ENCODE data around the gene SEMA4D.

Gene SEMA4D

DNA sequence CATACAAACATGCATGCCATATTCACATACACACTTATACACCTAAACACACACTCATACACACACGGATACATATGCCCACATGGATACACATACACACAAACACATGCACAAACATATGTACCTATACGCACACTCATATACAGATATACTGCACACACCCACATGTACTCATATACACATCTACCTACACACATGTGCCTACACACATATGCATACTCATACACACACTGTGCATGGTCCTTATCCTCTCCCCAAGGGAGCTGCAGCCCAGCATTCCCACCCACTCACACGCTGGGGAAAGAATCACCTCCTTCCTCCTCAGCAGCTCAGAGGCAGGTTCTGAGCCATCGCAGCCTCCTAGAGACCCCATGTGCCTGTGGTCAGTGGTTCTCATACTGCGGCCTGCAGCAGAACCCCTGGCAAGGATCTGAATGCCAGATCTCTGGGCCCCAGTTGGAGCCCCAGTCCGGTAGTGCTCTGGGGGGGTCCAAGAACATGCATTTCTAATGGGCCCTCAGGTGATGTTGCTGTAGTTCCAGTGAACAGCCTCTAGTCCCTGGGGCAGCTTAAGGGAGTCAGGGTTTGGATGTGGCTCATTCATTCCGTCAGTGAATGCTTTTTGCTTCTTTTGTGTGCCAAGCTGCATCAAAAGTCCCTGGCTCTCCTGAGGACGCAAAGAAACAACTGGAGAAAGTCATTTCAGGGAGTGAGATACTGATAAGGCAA lies 39.0 kb downstream of the SEMA4D start:
- H3K27ac ChIP-seq = peak overlapping the region; percentile 27
- peaks cover 38 to 81% of the 10 kb centered on the region in 2 experiments for H3K4me1 ChIP-seq (ENCODE audit: control insufficient read depth in 1 of 2, insufficient read depth in 1 of 2, low read depth in 1 of 2, low read length in 1 of 2)
- TF ChIP-seq CTCF (IDR thresholded peaks at IDR 0.05) = no peak
- no peak overlapping the region for H3K4me3 ChIP-seq (ENCODE audit: low read depth in 1 of 2, low read length in 1 of 2)
- H3K36me3 ChIP-seq = peaks cover 51% of the 10 kb centered on the region
- no peaks in the 10 kb centered on the region for H3K9me3 ChIP-seq
- H3K27me3 ChIP-seq = no peaks in the 10 kb centered on the region

DNA sequence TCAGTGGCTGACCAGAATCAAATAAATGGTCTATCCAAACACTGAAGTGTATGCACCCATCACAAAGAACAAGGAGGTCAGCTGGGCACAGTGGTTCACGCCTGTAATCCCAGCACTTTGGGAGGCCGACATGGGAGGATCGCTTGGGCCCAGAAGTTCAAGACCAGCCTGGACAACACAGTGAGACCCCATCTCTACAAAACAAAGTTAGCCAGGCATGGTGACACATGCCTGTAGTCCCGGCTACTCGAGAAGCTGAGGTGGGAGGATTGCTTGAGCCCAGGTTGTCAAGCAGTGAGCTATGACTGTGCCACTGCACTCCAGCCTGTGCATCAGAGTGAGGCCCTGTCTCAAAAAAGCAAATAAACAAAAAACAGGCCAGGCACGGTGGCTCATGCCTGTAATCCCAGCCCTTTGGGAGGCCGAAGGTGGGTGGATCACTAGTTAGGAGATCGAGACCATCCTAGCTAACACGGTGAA lies 40.5 kb downstream of the SEMA4D start:
- no peak for TF ChIP-seq CTCF (IDR thresholded peaks at IDR 0.05)
- peaks cover 24 to 66% of the 10 kb centered on the region in 2 experiments for H3K4me1 ChIP-seq (ENCODE audit: control insufficient read depth in 1 of 2, insufficient read depth in 1 of 2, low read depth in 1 of 2, low read length in 1 of 2)
- H3K9me3 ChIP-seq = no peaks in the 10 kb centered on the region
- peaks cover 66% of the 10 kb centered on the region for H3K36me3 ChIP-seq
- no peak overlapping the region for H3K4me3 ChIP-seq (ENCODE audit: low read depth in 1 of 2, low read length in 1 of 2)
- peak overlapping the region; percentile 66 for H3K27ac ChIP-seq
- H3K27me3 ChIP-seq = no peaks in the 10 kb centered on the region

DNA sequence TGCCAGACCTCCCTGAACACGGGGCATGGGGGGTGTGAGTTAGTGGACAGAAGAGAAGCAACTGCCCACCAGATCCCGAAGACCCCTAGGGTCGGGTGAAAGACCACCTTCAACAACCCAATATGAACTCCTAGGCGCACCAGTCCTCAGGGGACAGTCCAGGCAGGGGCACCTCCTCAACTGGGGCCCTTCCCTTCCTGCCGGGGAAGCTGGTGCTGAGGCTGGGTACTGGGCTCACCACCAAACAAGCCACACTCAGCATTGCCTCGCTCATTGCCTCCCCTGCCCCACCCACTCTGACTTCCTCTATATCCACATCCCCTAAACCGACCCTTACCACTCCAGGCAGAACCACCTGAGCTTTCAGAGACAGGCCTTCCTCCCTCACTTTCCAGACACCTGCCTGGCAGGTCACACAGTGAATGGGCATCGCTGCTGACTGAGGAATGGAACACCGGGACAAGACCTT lies 42.5 kb downstream of the SEMA4D start:
- peaks cover 17 to 55% of the 10 kb centered on the region in 2 experiments for H3K4me1 ChIP-seq (ENCODE audit: control insufficient read depth in 1 of 2, insufficient read depth in 1 of 2, low read depth in 1 of 2, low read length in 1 of 2)
- no peak for TF ChIP-seq CTCF (IDR thresholded peaks at IDR 0.05)
- peak overlapping the region; percentile 66 for H3K27ac ChIP-seq
- H3K4me3 ChIP-seq (ENCODE audit: low read depth in 1 of 2, low read length in 1 of 2) = no peak overlapping the region
- no peaks in the 10 kb centered on the region for H3K9me3 ChIP-seq
- H3K27me3 ChIP-seq = no peaks in the 10 kb centered on the region
- H3K36me3 ChIP-seq = peaks cover 63% of the 10 kb centered on the region

GRCh38 chr9:89454498-89455355 lies 43.2 kb downstream of the SEMA4D start:
- Histone ChIP-seq H3K27ac (peak overlapping the region; percentile 66), H3K4me1 (ENCODE audit: control insufficient read depth in 1 of 2, insufficient read depth in 1 of 2, low read depth in 1 of 2, low read length in 1 of 2) (peaks cover 17 to 48% of the 10 kb centered on the region in 2 experiments), H3K36me3 (peaks cover 57% of the 10 kb centered on the region), H3K4me3 (ENCODE audit: low read depth in 1 of 2, low read length in 1 of 2) (no peak overlapping the region), H3K9me3 (no peaks in the 10 kb centered on the region), H3K27me3 (no peaks in the 10 kb centered on the region)
- no peak for TF ChIP-seq CTCF (IDR thresholded peaks at IDR 0.05)

DNA sequence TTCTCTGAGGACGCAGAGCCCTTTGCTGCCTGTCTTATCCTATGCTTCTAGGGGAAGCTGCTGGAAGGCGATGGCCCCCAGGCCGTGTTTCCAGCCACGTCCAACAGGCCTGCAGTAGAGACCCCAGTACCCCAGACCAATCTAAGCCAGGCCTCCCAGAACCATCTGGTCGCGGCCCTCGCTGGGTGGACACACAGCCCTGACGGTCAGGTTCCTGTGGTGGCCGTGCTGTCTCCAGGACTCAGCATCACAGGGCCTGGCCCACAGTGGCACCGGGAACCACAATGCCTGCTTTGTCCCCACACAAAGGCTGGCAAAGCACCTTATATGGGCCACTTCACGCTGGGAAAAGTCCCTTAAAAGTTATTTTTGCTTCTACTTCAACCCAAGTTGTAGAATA lies 44.5 kb downstream of the SEMA4D start:
- peaks cover 58% of the 10 kb centered on the region for H3K36me3 ChIP-seq
- H3K27me3 ChIP-seq = no peaks in the 10 kb centered on the region
- no peak overlapping the region for H3K4me3 ChIP-seq (ENCODE audit: low read depth in 1 of 2, low read length in 1 of 2)
- no peaks in the 10 kb centered on the region for H3K9me3 ChIP-seq
- peaks cover 21 to 48% of the 10 kb centered on the region in 2 experiments for H3K4me1 ChIP-seq (ENCODE audit: control insufficient read depth in 1 of 2, insufficient read depth in 1 of 2, low read depth in 1 of 2, low read length in 1 of 2)
- no peak overlapping the region for H3K27ac ChIP-seq
- no peak for TF ChIP-seq CTCF (IDR thresholded peaks at IDR 0.05)

Measured in neutrophil (primary cell).